HepG2 (cell line): ENCODE measurements around the gene PSKH1. TPM values are rescaled to one million over a fixed set of nuclear protein-coding genes. Genes with fewer than 3 reads are reported as not detected.

ENCODE experiments used
- ATAC-seq: fragments of 200-7000 bp; cut with Tn5 transposase; 3 replicates; pipeline ENCODE4 v1.9.1; 2020; ENCODE audit warnings: mild to moderate bottlenecking, moderate library complexity
- BruUV-seq: library from RNA; stranded (reverse); fragments of 400-500 nt; replicated peaks from 2 replicates; lab custom pipeline; 2021; lab: Mats Ljungman, UMichigan
- CTCF ChIA-PET: fragments of 300-600 bp; formaldehyde crosslinking; extraction: SDS; loops from one replicate; lab custom pipeline; 2021; ENCODE audit warnings: low total read pairs, inconsistent platforms, low intra/inter-chr PET ratio; lab: Yijun Ruan, JAX
- POLR2A ChIA-PET: fragments of 350-600 bp; sonication (Branson Sonifier 250); formaldehyde crosslinking; loops from one replicate; lab custom pipeline; 2020; ENCODE audit warnings: antibody characterized with exemption, inconsistent platforms; lab: Yijun Ruan, JAX
- DNase-seq: peaks from one replicate; pipeline ENCODE4 v3.0.0-alpha.2; 2015; ENCODE audit warnings: low spot score
- FAIRE-seq: peaks from 3 replicates; lab custom pipeline; 2011; peaks lifted over from hg19 to GRCh38; lab: Jason Lieb, UNC
- H2AFZ ChIP-seq: one replicate; pipeline ENCODE4 v1.6.1; 2011; ENCODE audit warnings: low read length, inconsistent platforms
- H3K27ac ChIP-seq: fragments of 300-600 bp; 3 replicates; pipeline ENCODE4 v1.8.0; 2011; ENCODE audit warnings: mixed run types, mild to moderate bottlenecking, mixed read lengths, low read length, inconsistent platforms; ENCODE audit not compliant: insufficient read depth; ENCODE audit errors: extremely low read length
- H3K27me3 ChIP-seq, 2 experiments: fragments of 200-600 bp in 1 of 2; 2 replicates in 1 of 2; 3 replicates in 1 of 2; pipeline versions ENCODE4 v1.6.0 to v1.8.0; 2011; ENCODE audit warnings: low read length in 2 of 2, mild to moderate bottlenecking in 2 of 2, moderate library complexity in 2 of 2, inconsistent platforms in 1 of 2; ENCODE audit not compliant: insufficient read depth in 2 of 2, control insufficient read depth in 1 of 2
- H3K36me3 ChIP-seq, 2 experiments: fragments of 200-600 bp in 1 of 2; replicated peaks in 1 of 2; 2 replicates in 1 of 2; 3 replicates in 1 of 2; pipeline versions ENCODE4 v1.5.1 to v1.8.0; 2011; ENCODE audit warnings: low read length in 2 of 2, inconsistent platforms in 1 of 2; ENCODE audit not compliant: insufficient read depth in 2 of 2, control insufficient read depth in 1 of 2
- H3K4me1 ChIP-seq: 2 replicates; pipeline ENCODE4 v1.5.1; 2012; ENCODE audit warnings: low read length, inconsistent platforms; ENCODE audit not compliant: insufficient read depth
- H3K4me2 ChIP-seq: 2 replicates; pipeline ENCODE4 v1.6.0; 2011; ENCODE audit warnings: low read depth, low read length, inconsistent platforms
- H3K4me3 ChIP-seq, 3 experiments: fragments of 200-600 bp in 1 of 3; sonication (generic), shearing (Covaris generic) in 1 of 3; replicated peaks in 1 of 3; 2 replicates each; pipeline ENCODE4 v1.5.1; 2011 to 2016; ENCODE audit warnings: low read length in 3 of 3, inconsistent platforms in 2 of 3, low read depth in 2 of 3, mild to moderate bottlenecking in 2 of 3, control low read depth in 1 of 3, mixed read lengths in 1 of 3; ENCODE audit not compliant: insufficient read depth in 1 of 3
- H3K79me2 ChIP-seq: one replicate; pipeline ENCODE4 v1.6.1; 2011; ENCODE audit warnings: low read length, inconsistent platforms; ENCODE audit not compliant: insufficient read depth
- H3K9ac ChIP-seq: 2 replicates; pipeline ENCODE4 v1.6.0; 2011; ENCODE audit warnings: mild to moderate bottlenecking, low read depth, low read length, inconsistent platforms; ENCODE audit not compliant: insufficient read depth
- H3K9me3 ChIP-seq: 2 replicates; pipeline ENCODE4 v1.5.1; 2012; ENCODE audit warnings: mild to moderate bottlenecking, low read length
- H4K20me1 ChIP-seq: 2 replicates; pipeline ENCODE4 v1.6.0; 2011; ENCODE audit warnings: inconsistent platforms, mild to moderate bottlenecking, low read length, moderate library complexity; ENCODE audit not compliant: insufficient read depth
- AGO2 ChIP-seq: fragments of 200-400 bp; formaldehyde crosslinking; optimal IDR thresholded peaks from 2 replicates; pipeline ENCODE3; 2017; ENCODE audit warnings: mild to moderate bottlenecking, low read depth, low read length, moderate library complexity
- BCL3 ChIP-seq: sonication (generic); formaldehyde crosslinking; IDR thresholded peaks from 2 replicates; pipeline ENCODE4 v1.5.1; 2020; ENCODE audit warnings: mild to moderate bottlenecking, missing genetic modification reagents, moderate library complexity
- HNRNPLL ChIP-seq: fragments of 200-400 bp; formaldehyde crosslinking; IDR thresholded peaks from 2 replicates; pipeline ENCODE4 v1.6.1; 2017; ENCODE audit warnings: mild to moderate bottlenecking, low read depth, low read length; ENCODE audit not compliant: poor library complexity, severe bottlenecking
- NFYB ChIP-seq: sonication (generic); formaldehyde crosslinking; IDR thresholded peaks from 2 replicates; pipeline ENCODE4 v1.4.0; 2020; ENCODE audit warnings: missing genetic modification reagents
- NR2F6 ChIP-seq, 2 experiments: IDR thresholded peaks; 2 replicates each; pipeline ENCODE4 v1.6.1; 2016; ENCODE audit warnings: antibody characterized with exemption in 1 of 2, mild to moderate bottlenecking in 1 of 2
- RBFOX2 ChIP-seq: fragments of 200-400 bp; formaldehyde crosslinking; IDR thresholded peaks from 2 replicates; pipeline ENCODE4 v1.6.1; 2017; ENCODE audit warnings: low read depth, mild to moderate bottlenecking, low read length
- RBM22 ChIP-seq: fragments of 200-400 bp; formaldehyde crosslinking; optimal IDR thresholded peaks from 2 replicates; pipeline ENCODE3; 2017; ENCODE audit warnings: mild to moderate bottlenecking, low read length, moderate library complexity
- SMAD9 ChIP-seq: sonication (generic); formaldehyde crosslinking; IDR thresholded peaks from 2 replicates; pipeline ENCODE4 v1.5.1; 2020; ENCODE audit warnings: mild to moderate bottlenecking, missing genetic modification reagents
- SNAPC5 ChIP-seq: sonication (generic); formaldehyde crosslinking; IDR thresholded peaks from 2 replicates; pipeline ENCODE4 v1.8.1; 2023; ENCODE audit warnings: mild to moderate bottlenecking, missing genetic modification reagents, borderline replicate concordance
- ZBTB33 ChIP-seq: sonication (generic); formaldehyde crosslinking; IDR thresholded peaks from 2 replicates; pipeline ENCODE4 v1.4.0; 2020; ENCODE audit warnings: missing genetic modification reagents
- ZNF33B ChIP-seq: sonication (generic); formaldehyde crosslinking; IDR thresholded peaks from 2 replicates; pipeline ENCODE4 v1.5.1; 2020; ENCODE audit warnings: mild to moderate bottlenecking, missing genetic modification reagents
- ZNF615 ChIP-seq: sonication (generic); formaldehyde crosslinking; IDR thresholded peaks from 2 replicates; pipeline ENCODE4 v1.5.0; 2020; ENCODE audit warnings: mild to moderate bottlenecking, missing genetic modification reagents, borderline replicate concordance
- ZNF768 ChIP-seq: sonication (generic); formaldehyde crosslinking; IDR thresholded peaks from 2 replicates; pipeline ENCODE4 v1.4.0; 2020; ENCODE audit warnings: missing genetic modification reagents
- WGBS: methylation state at CpG from one replicate; pipeline ENCODE4 v1.1.6; 2017; ENCODE audit warnings: low lambda C conversion rate; 5-methylcytosine and 5-hydroxymethylcytosine counted together
- in situ Hi-C: cut with HindIII; loops from 2 replicates; pipeline ENCODE4 v1.10.0; 2017; ENCODE audit warnings: low pct_unique_long_range_greater_than_20kb; ENCODE audit not compliant: extremely low pct_ligation_motif_present
- intact Hi-C: fragments of 100-400 bp; cut with micrococcal nuclease; formaldehyde crosslinking; loops from one replicate; pipeline ENCODE4 v1.10.0; 2022; ENCODE audit not compliant: unreplicated experiment
- polyA plus RNA-seq, 8 experiments: library from polyadenylated mRNA; depleted of rRNA in 3 of 8; stranded (reverse) in 7 of 8; unstranded in 1 of 8; fragments of >200 nt; fragmentation: Illumina TruSeq in 4 of 8; extraction: Trizol in 4 of 8; gene quantifications; 2 replicates each; pipeline versions ENCODE4 v1.2.1 to v1.2.3, GENCODE V29; 2011 to 2016; ENCODE audit warnings: low read depth in 4 of 8, missing spikeins in 1 of 8, mixed read lengths in 1 of 8; ENCODE audit not compliant: insufficient read depth in 1 of 8
- total RNA-seq, 5 experiments: library from RNA; depleted of rRNA; stranded (reverse); fragments of >200 nt; fragmentation: Illumina TruSeq; extraction: Trizol; gene quantifications; 2 replicates each; pipeline ENCODE4 v1.2.3, GENCODE V29; 2016; ENCODE audit warnings: low read depth in 1 of 5

PSKH1 gene
- total and polyA plus RNA-seq, 2 of the 13 experiments (the other 11 are each of a cell fraction or from before 2014, with no cell fraction given): 8.4 to 19.1 TPM

- no peak for TF ChIP-seq BCL3
- no peak for TF ChIP-seq ZNF615 (CRISPR knock-in tag)
- TF ChIP-seq SNAPC5: no peak
- no peak for TF ChIP-seq ZNF33B (CRISPR knock-in tag)
These were observed 9.2 kb upstream of the PSKH1 start (continued) for GRCh38 chr16:67883872-67884261.

DNA sequence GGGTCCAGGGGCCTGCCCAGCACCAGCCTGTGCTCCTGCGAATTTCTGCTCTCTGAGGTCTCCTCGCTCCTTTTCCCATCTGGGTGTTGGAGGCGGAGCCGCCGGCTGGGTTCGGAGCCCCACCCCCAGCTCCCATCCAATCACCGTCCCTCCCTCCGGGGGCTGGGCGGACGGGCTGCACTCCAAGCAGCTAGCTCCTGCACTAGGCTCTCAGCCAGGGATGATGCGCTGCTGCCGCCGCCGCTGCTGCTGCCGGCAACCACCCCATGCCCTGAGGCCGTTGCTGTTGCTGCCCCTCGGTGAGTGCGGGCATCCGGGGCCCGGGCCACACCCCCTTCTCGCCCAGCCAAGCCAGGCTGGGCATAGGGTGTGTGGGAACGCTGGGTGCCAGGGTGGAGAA is 8.4 kb upstream of the PSKH1 start, which contains the start of gene NRN1L:
Gene NRN1L, plus strand, starts transcription at position 202 of the 400 bp plus-strand sequence. Its CDS starts 19 bp downstream, at position 221.
- in situ Hi-C loops (loop anchor here (5.0 to 10.0 kb wide), 2 partner anchors 43 to 160 kb away; no protein-coding TSS in a partner anchor), intact Hi-C loops (loop anchor here (5.0 kb wide), 1 partner anchor 158 kb away; no protein-coding TSS in a partner anchor)
- Histone ChIP-seq H3K27me3 (no peaks in the 10 kb centered on the region), H3K4me3 (no peak within 1 kb of the TSS), H3K9ac (no peak within 1 kb of the TSS), H3K79me2 (no peaks in the 10 kb centered on the region), H3K9me3 (no peaks in the 10 kb centered on the region), H3K27ac (peak within 1 kb of the TSS; percentile 36), H3K4me1 (peaks cover 31% of the 10 kb centered on the region), H3K4me2 (no peak within 1 kb of the TSS), H2AFZ (no peak within 1 kb of the TSS), H4K20me1 (no peaks in the 10 kb centered on the region), H3K36me3 (peaks cover 33 to 58% of the 10 kb centered on the region in 2 experiments)
- ATAC-seq: no peak
- no TSS peak for BruUV-seq
- no peak for DNase-seq
- TF ChIP-seq NR2F6 (IDR thresholded peaks at IDR 0.05) (no peak), NR2F6 (CRISPR knock-in tag; IDR thresholded peaks at IDR 0.05) (no peak), ZBTB33 (CRISPR knock-in tag) (peak; percentile 43; the same call in 1 of the 2 replicates), RBM22 (peak; percentile 31), SMAD9 (no peak), AGO2 (peak; percentile 92), ZNF768 (CRISPR knock-in tag) (peak; percentile 42; the same call in 1 of the 2 replicates), NFYB (CRISPR knock-in tag) (peak; percentile 33; the same call in 1 of the 2 replicates), HNRNPLL (peak; percentile 33), RBFOX2 (peak; percentile 59)
- ChIA-PET POLR2A (interaction anchor here (1.2 to 3.3 kb wide), 5 partner anchors 8 to 82 kb away, joined by 3 to 22 read pairs (median 9); partner anchors contain the start of genes LCAT, PSKH1 and PSMB10), CTCF (interaction anchor here (1.4 to 5.3 kb wide), 4 partner anchors 43 to 212 kb away, joined by 4 to 63 read pairs (median 11); no protein-coding TSS in a partner anchor)
- no peak for FAIRE-seq
- 99% methylated on average over 20 of the region's 22 CpGs for WGBS
